Measurements from ENCODE around the gene RBM4B.

The RBM4B gene

DNA sequence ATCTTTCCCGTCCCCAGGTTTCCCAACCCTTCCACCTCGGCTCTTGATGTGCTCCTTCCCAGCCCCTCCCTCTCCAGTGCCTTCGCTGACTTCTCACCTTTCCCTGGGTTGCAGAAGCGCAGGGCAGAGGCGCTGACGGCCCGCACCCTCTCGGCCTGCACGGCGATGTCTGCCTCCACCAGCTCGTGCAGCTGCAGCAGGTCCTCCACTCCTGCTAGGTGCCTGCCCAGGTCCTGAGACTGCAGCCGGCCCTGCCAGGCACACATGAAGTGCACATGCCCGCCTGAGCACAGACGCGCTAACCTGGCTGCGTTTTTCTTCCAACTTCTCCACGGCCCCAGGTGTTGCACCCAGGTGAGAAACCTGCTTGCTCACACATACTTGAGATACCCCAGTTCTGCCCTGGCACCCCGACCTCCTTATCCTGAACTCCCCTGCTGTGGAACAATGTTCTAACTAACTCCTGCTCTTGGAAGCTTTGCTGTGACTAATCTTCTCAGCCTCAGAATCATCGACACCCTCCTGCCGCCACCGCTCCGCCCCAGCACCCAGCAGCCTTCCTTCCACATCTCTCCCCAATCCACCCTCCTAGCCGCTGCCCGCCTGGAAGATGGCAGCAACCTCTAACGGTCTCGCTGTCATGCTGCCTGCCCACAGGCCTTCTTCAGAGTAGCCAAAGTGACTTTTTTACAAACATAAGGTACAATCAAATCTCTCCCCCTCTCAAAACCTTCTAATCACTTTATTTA is 28.1 kb upstream of the RBM4B start:
- no peak for DNase-seq

DNA sequence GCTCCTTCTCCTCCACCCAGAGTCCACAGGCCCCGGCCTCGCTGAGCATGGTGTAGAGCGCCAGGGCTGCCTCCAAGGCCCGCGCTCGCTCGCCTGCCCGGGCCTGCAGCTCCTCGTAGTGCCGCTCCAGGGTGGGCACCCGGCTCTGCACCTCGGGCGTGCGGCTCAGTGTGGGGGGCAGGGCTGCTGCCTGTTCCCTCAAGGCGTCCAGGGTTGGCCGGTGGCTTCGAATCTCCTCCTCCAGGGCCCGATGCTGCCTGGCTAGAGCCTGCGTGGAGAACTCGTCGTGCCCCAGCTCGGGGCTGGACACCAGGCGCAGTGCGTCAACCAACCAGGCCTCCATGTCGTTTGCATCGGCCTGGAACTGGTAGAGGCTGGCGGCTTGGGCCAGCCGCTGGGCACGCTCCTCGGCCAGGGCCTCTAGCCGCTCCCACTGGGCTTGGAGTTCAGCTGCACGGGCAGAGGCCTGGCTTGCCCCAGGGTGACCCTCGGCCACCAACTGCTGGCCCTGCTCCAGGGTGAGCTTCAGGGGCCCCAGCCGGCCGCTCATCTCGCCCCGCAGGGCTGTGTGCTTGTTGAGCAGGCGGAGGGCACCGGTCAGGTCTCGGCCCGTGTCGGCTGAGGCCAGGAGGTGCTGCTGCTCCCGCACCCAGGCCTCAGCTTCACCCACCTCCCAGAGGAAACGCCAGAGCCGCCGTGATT is 27.1 kb upstream of the RBM4B start:
- no peak for DNase-seq

DNA sequence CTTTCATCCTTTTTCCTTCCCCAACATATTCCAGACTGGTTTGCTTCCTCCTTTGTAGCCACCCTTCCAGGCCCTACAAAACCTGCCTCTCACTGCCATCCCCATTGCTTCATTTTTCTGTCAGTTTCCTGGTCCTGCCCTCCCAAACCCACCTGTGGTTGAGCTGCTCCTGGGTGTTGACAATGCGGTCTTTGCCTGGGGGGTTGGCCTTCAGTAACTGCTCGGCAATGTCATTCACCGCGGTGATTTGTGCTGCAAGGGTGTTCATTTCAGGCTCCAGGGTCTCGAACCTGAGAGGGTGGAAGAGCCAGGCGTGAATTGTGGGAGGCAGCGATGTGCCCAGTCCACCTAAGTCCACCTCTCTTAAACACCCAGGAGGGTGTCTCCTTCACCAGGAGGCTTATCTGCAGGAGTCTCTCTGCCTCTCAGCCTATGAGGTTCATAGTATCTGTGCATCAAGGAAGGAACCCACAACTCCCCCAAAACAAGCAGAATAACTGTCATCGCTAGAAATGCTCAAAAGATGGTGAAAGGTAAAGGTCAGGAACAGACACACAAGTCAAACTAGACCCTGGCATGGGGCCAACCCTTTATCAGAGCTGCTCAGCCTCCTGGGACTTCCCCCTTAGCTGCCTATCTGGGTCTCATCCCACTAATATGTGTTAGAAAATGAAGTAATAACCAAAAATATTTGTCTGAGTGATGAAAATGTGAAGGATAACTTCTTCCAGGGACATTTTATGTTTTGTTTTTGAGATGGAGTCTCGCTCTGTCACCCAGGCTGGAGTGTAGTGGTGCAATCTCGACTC is 23.9 kb upstream of the RBM4B start:
- DNase-seq: no peak

DNA sequence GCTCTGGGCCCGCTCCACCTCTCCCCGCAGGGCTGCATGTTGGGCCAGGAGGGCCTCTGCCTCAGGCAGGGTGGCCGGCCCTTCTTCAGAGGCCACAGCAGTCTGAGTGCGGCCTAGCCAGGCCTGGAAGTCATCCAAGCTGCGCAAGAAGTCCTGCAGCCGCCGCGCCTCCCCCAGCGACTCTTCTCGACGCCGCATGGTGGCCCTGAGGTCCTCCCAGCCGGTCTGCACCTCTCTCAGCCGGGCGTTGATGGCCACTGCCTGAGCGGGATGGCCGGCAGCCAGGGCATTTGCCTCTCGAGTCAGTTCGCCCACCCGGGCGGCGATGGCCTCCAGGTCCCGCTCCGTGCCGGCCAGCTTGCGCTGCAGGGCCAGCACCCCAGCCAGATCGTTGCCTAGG is 23.1 kb upstream of the RBM4B start:
- DNase-seq: no peak

DNA sequence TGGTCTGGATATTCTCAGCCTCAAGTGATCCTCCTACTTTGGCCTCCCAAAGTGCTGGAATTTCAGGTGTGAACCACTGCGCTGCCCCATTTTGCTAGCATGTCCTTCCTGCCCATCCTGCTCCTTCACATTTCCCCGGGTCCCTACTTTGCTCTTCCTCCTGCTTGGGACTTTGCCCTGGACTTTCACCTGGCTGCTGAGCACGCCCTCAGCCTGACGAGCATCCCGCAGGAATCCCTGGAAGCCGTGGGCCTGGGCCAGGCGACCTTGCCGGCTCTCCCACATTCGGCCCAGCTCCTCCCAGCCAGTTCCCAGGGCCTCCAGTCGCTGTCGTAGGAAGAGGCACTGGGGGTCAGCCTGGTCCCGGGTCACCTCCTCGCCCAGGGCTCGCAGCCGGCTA is 22.6 kb upstream of the RBM4B start:
- DNase-seq: no peak

DNA sequence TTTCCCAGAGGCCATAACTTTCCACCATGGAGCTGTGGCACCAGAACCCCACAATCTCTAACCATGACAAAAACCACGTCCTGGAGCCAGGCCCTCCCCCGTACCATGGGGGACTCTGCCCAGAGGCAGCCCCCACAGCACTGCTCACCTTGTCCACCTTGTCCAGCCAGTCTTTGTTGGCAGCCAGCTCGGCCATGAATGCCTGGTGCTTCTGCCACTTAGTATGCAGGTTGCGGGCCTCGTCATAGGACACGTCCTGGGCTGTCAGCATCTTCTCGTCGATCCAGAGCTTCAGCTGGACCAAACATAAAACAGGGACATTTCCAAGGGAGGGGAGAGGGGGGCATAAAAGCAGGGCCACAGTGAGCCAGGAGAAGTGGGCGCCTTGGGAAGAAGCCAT is 20.8 kb upstream of the RBM4B start:
- DNase-seq: no peak

DNA sequence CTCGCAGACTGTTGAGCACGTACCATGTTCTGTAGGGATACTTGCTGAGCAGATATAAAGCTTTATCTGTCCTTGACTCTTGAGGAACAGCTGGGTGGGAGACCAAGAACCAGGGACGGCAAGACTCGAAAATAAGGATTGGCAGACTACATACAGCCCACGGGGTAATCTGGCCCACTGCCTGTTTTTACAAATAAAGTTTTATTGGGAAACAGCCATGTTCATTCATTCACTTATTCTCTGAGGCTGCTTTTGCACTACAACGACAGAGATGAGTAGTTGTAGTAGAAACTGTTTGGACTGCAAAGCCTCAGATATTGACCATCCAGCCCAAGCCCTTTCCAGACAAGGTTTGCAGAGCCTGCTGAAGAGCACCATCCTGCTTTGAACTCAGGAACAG is 20.3 kb upstream of the RBM4B start:
- DNase-seq: no peak

DNA sequence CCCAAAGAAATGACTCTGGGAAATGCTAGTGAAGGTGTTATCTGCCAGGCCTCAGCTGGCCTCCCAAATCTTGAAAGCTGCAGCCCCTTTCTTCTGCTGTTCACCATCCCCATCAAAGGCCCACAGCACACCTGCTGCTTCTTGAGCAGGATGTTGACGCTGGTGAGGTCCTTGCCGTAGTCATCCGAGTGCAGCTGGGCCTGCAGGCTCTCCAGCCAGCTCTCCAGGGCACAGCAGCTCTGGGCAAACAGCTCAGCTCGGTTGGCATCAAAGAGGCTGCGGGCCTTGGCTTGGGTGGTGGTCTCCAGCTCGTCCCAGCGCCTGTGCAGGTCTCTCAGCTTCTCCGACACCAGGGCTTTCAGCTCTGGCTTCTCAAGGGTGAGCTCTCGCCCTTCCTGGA is 18.5 kb upstream of the RBM4B start:
- no peak for DNase-seq

DNA sequence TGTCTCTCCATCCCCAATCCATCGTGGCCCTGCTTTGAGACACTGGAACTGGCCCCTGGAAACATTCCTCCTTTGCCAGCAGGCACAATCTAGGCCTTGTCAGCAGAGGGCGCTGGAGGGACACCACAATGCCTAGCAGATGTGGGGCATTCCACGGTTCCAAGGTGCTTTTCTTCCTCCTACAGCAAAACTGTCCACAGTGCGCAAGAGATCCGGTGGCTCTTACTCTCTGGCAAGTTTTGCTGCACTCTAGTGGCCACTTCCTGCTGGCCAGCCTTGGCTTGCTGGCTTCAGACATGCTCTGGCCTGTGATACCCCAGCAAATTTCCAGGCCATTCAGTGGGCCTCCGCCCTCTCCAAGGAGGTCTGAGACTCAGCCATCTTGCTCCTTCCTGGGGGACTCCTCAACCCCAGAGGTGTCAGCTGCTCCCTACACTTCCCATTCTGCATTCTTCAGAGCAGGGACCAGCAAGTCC is 17.1 kb upstream of the RBM4B start:
- peak; percentile 61 to 83 (median 69) for DNase-seq

DNA sequence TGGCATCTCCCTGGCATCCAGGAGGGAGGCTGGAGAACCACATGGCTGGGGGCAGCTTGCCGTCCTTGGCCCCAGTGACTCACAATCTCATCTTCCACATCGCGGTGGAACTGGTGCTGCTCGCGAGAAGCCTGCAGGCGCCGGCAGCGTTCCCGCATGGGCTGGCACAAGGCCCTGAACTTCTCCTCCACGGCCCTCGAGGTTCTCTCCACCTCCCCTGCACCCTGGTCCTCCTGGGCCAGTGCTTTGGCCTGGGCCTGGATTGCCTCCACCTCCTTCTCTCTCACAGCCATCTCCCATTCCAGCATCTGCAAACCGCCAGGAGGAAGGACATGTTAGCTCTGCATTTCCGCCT is 16.3 kb upstream of the RBM4B start:
- no peak for DNase-seq

DNA sequence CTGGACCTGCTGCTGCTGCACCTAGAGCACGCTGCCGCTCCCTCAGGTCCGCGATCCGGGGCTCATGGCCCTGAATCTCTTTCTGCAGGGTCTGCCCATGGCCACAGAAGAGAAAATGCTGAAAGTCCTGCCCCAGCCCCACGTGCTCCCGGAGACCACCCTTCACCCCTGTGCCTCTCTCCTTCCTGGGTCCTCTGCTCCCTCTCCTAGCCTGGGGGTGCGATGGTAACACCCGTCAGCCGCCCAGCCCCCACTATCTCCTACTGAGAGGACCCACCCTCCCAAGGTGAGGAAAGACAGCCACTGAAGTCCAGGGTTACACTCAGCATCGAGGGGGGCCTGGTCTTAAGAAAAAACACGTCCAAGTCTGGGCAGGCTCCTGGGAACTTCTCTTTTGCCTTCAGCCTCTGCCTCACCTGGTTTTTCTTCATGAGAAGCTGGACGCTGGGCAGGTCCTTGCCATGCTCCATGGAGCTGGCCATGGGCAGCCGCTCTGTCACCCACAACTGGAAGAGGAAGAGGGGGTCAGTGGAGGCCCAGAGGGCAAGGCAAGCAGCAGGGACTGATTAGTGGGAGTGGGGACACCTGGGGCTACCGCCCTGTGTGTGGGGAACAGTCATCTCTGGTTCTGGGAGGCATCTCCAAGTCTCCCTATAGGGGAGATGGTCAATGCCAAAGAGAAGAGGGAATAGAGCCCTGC is 15.8 kb upstream of the RBM4B start:
- DNase-seq: no peak

DNA sequence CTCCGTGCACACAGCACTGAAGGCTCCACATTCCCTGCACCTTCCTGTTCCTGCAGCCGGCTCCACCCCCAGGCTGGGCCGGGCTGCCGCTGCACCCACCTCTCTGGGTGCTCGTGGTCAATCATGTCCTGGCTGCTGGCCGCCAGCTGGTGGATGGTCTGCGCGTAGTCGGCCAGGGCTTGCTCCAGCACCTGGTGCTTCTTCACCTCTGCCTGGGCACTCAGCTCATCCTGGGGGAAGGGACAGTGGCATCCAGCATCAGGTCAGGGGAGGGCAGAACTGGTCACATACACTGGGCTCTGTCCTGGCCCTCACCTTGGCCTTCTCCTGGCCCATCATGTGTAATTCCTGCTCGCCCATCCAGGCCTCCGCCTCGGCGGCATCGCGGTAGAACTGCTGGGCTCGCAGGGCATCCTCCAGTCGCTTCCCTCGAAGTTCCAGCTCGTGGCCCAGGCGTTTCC is 15.2 kb upstream of the RBM4B start:
- no peak for DNase-seq

DNA sequence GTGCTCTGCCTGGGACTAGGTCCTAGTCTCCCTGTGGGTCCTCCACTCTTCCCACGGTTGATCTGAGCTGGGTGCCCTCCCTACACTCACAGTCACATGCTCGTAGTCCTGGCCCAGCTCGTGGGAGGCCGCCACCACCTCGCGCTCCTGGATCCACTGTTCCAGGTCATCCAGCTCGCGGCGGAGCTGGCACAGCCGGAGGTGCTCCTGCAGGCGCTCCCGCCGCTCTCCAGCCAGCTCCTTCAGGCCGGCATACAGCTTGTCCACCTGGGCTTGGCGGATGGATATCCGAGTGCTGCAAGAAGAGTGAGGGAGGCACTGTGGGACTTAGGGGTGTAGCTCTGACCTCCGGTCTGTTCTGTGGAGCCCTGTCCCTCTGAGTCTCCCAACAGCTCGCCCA is 14.8 kb upstream of the RBM4B start:
- no peak for DNase-seq

DNA sequence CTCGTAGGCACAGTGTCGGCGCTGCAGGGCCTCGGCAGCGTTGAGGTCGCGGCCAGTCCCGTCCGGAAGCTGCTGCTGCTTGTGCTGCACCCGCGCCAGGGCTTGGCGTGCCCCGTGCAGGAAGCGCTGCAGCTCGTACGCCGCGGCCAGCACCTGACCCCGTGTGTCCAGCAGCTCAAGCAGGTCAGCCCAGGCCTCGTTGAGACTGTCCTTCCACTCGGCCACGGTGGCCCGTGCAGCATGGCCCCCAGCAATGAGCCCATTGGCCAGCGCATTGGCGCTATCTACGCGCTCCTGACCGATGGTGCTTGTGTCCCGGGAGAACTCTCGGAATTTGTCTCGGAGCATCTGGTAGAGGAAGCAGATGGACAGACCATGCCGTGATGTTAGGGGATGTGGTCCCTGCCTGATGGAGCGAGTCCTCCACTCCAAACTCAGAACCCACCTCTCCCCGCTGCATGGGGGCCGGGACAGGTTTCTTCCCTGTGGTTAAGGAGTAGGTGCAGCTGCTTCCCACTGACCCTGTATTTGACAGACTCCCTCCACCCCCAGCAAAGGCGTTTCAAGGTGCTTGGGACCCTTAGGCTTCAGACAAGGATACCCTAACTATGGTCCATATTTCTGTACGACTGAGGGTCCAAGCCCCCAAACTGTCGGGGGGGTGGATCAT is 13.8 kb upstream of the RBM4B start:
- DNase-seq: no peak

DNA sequence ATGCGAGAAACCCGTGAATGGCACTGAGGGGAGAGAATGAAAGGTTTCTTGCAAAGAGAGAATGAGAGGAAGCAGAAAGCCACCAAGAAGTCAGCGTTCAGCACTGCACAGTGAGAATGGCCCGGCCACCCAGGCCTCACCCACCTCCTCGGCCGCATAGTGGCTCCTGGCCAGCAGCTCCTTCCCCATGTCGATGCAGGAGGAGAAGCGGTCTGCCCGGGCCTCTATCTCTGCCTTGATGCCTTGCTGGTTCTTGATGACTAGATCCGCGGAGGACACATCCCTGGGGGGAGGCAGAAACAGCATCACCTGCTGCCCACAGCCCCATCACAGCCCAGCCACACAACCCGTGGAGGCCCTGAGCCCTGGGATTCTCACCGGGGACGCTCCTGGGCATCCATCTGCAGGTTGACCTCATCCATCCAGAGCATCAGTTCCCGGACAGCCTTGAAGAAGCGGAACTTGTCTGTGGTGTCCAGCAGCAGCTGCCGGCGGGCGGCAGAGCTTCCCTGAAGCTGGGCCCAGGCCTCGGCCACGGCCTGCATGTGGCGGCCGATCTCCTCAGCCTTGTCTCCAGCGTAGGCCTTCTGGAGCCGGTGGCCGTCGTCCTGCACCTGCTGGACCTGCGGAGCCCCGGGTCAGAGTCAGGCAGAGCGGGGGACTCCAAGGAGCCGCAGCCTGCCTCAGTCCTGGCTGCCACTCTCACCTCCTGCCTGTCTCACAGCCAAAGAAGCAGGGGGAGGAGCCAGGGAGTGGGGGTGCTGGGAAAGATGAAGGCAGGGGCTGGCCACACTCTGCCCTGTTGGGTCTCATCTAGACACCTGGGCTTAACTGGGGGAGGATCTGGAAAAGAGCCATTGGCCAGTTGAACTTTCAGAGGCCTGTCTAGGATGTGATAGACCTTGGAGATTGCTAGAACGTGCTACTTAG is 12.2 kb upstream of the RBM4B start:
- DNase-seq: no peak

DNA sequence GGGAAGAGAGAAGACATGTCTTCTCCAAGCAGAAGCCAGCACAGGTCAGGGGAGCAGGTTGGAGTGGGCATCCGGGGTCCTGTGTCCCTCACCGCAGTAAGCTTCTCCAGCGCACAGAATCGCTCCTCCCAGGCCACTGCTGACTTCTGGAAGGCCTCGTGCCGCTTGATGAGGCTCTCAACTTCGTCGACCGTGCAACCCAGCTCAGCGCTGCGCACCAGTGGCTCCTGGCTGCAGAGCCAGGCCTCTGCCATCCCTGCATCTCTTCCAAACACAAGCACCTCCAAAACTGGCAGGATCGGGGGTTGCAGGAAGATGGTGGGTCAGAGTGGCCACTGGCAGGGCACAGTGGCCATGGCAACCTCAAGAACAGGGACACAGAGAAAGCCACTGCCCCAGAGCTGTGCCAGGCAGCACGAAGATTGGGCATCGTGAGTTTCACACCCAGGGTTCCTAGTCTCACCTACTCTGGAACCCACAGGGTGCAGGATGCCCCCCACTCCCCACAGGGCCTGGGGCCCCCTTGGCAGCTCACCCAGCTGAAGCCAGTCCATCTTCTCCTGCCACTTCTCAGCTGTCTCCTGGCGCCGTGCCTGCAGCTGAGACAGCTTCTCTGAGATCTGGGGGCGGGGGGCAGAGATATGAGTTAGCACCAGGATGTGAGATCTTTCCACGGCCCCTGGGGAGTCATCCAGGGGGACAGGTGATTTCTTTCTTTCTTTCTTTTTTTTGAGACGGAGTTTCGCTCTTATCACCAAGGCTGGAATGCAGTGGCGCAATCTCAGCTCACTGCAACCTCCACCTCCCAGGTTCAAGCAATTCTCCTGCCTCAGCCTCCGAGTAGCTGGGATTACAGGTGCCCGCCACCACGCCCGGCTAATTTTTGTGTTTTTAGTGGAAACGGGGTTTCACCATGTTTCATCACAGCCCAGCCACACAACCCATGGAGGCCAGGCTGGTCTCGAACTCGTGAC is 11.2 kb upstream of the RBM4B start:
- no peak for DNase-seq

DNA sequence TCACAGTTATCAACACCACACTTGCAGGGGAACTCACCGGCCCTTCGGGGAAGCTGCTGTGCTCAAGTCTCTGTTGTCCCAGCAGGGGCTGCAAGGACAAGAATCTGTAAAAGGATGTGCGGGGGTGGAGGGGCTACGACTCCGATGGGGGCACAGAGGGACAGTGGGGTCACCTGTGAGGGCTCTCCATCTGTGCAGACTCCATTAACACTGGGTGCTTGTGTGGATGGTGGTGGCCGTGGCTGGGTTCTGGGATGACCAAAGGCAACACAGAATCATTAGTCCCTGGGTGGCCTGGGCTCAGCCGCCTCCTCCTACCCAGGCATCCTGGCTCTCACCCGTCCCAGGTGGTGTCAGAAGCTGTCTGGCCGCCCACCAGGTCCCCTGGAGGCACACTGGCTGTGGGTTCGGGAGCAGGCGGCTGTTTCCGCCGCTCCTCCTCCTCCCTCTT is 10.2 kb upstream of the RBM4B start:
- DNase-seq: no peak

DNA sequence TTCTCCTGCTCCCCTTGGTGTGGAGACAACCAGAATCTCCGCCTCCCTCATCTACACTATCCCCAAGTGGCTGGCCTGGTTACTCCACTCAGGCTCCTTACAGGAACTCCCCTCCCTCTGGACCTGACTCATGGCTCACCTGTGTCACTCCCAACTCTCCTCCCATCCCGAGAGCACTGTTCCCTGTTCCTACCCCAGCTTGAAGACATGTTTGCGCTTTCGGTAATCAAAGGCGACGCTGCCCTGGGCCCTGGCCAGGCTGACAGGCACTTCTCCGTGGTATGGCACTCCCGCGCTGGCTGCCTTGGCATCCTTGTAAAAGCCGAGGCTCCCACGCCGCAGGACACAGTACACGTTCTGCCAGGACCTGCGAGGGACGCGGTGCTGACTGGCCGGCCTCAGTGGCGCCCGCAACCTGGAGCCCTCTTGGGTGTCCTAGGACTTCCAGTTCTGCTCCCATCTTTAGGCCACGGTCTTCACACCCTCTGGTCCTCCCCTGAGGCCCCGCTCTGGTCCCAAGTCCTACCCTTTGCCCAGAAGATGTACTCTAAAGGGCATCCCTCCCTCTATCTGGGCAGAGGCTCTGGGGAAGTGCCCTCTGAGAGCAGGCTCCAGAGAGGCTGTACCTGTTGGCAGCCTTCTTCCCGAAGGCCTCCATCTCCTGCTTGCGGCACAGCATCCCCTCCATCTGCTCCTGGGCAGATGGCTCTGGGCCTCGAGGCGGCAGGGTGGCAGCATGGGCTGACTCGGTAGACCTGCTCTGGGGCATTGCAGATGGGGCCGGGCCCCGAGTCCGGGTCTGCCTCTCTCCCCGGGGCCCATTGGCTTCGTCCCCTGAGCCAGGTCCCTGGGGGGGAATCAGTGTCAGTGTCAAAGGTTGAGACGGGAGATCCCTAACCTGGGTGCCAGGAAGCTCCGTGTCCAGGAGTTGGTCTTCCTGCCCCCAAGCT is 9.4 kb upstream of the RBM4B start:
- DNase-seq: no peak
